Neural crest cell (in vitro differentiated cells): ENCODE measurements around the gene ZDHHC21. TPM values are rescaled to one million over a fixed set of nuclear protein-coding genes. Genes with fewer than 3 reads are reported as not detected.

Experiments
- DNase-seq: peaks from one replicate; pipeline ENCODE4 v3.0.0; 2021; ENCODE audit warnings: low read depth, mixed read lengths, low spot score
- H3K27ac Mint-ChIP-seq: one replicate; pipeline ENCODE4 v1.8.0; 2021; ENCODE audit warnings: mild to moderate bottlenecking, mixed read lengths; ENCODE audit not compliant: unreplicated experiment
- H3K27me3 Mint-ChIP-seq: 2 replicates; pipeline ENCODE4 v1.8.0; 2021; ENCODE audit warnings: low read depth, mild to moderate bottlenecking, mixed read lengths
- H3K36me3 Mint-ChIP-seq: 2 replicates; pipeline ENCODE4 v1.8.0; 2021; ENCODE audit warnings: low read depth, mild to moderate bottlenecking, mixed read lengths
- H3K4me1 Mint-ChIP-seq: 2 replicates; pipeline ENCODE4 v1.8.0; 2021; ENCODE audit warnings: mixed read lengths
- H3K4me3 Mint-ChIP-seq: one replicate; pipeline ENCODE4 v1.8.0; 2021; ENCODE audit warnings: mild to moderate bottlenecking, mixed read lengths
- H3K9me3 Mint-ChIP-seq: 2 replicates; pipeline ENCODE4 v1.8.0; 2021; ENCODE audit warnings: mixed read lengths
- total RNA-seq: library from RNA; stranded (reverse); gene quantifications from 2 replicates; pipeline ENCODE4 v1.2.1, GENCODE V29; 2021
- TF ChIP-seq, protein P1 (sequence below): fragments of 200-600 bp; sonication (generic); conservative IDR thresholded peaks from 2 replicates; pipeline ENCODE4 v1.5.0; 2021; ENCODE audit warnings: antibody characterized with exemption, mild to moderate bottlenecking

Gene ZDHHC21
- total RNA-seq, 1 donor from 2014 or later: 13.2 TPM

DNA sequence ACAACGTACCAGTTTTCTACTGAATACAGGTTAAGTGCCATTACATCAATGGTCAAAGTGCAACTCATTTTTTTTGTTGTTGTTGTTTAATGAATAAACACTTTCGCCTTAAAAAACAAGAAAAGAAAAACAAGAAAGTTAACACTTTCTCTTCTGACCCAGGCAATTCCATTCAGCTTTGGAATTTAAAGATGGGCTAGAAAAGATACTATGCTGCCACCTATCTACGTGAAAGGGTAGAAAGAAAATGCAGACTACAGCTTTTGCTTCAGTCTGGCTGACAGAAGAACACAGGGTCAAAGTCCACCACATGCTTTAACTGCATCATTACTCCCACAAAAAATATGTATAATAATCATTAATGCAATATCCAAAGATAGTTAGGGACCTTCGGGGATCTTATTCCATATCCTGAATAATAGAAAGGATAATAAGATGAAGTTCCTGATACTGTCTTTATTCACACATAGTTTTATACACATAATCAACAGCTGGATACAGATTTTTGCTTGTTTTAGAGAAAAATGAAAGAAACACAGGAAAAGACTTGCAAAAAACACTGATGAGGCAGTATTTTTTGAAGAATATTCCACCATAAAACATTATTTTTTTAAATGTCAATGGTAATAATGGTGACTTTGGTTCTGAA, 40.4 kb downstream of the ZDHHC21 start:
- Mint-ChIP-seq H3K27me3 (no peaks in the 10 kb centered on the region), H3K27ac (no peak overlapping the region), H3K4me3 (no peak overlapping the region), H3K9me3 (peaks cover 13% of the 10 kb centered on the region), H3K4me1 (no peaks in the 10 kb centered on the region), H3K36me3 (peaks cover 44% of the 10 kb centered on the region)
- TF ChIP-seq, protein P1, sequence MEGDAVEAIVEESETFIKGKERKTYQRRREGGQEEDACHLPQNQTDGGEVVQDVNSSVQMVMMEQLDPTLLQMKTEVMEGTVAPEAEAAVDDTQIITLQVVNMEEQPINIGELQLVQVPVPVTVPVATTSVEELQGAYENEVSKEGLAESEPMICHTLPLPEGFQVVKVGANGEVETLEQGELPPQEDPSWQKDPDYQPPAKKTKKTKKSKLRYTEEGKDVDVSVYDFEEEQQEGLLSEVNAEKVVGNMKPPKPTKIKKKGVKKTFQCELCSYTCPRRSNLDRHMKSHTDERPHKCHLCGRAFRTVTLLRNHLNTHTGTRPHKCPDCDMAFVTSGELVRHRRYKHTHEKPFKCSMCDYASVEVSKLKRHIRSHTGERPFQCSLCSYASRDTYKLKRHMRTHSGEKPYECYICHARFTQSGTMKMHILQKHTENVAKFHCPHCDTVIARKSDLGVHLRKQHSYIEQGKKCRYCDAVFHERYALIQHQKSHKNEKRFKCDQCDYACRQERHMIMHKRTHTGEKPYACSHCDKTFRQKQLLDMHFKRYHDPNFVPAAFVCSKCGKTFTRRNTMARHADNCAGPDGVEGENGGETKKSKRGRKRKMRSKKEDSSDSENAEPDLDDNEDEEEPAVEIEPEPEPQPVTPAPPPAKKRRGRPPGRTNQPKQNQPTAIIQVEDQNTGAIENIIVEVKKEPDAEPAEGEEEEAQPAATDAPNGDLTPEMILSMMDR: peak; percentile 72
- no peak for DNase-seq

GRCh38 chr9:14650596-14650995, 42.6 kb downstream of the ZDHHC21 start:
- Mint-ChIP-seq H3K4me3 (no peak overlapping the region), H3K27ac (no peak overlapping the region), H3K9me3 (peaks cover 10% of the 10 kb centered on the region), H3K36me3 (peaks cover 37% of the 10 kb centered on the region), H3K27me3 (no peaks in the 10 kb centered on the region), H3K4me1 (no peaks in the 10 kb centered on the region)
- TF ChIP-seq, protein P1: no peak
- DNase-seq: no peak

- Mint-ChIP-seq H3K9me3 (peaks cover 3% of the 10 kb centered on the region), H3K4me1 (no peaks in the 10 kb centered on the region), H3K36me3 (peaks cover 15% of the 10 kb centered on the region), H3K27me3 (no peaks in the 10 kb centered on the region), H3K4me3 (no peak overlapping the region), H3K27ac (no peak overlapping the region)
- TF ChIP-seq, protein P1: no peak
- DNase-seq: no peak
These were observed 47.6 kb downstream of the ZDHHC21 start for GRCh38 chr9:14645648-14646047.

- Mint-ChIP-seq H3K27me3 (no peaks in the 10 kb centered on the region), H3K4me1 (no peaks in the 10 kb centered on the region), H3K27ac (no peak overlapping the region), H3K4me3 (no peak overlapping the region), H3K36me3 (peaks cover 25% of the 10 kb centered on the region), H3K9me3 (peaks cover 3% of the 10 kb centered on the region)
- no peak for DNase-seq
- TF ChIP-seq, protein P1: no peak
These were observed 52.3 kb downstream of the ZDHHC21 start for GRCh38 chr9:14640967-14641366.

- Mint-ChIP-seq H3K27me3 (no peaks in the 10 kb centered on the region), H3K4me1 (no peaks in the 10 kb centered on the region), H3K4me3 (no peak overlapping the region), H3K36me3 (peaks cover 25% of the 10 kb centered on the region), H3K27ac (no peak overlapping the region), H3K9me3 (peaks cover 3% of the 10 kb centered on the region)
- no peak for DNase-seq
- TF ChIP-seq, protein P1: no peak
These were observed 52.9 kb downstream of the ZDHHC21 start for GRCh38 chr9:14640294-14640693.
